Tibial nerve (tissue), 4 donors: ENCODE results near the gene PLEKHG4B. TPM values are rescaled to one million over a fixed set of nuclear protein-coding genes. Genes with fewer than 3 reads are reported as not detected.

Source experiments
- DNase-seq, 2 donors: peaks; one replicate each; pipeline ENCODE4 v3.0.0-alpha.2; 2019; ENCODE audit warnings: low spot score in 2 of 2
- H3K27ac ChIP-seq, 4 donors: fragments of 200-600 bp; sonication (generic) in 3 of 4; one replicate each; pipeline ENCODE4 v1.5.1; 2017 to 2019; ENCODE audit warnings: mild to moderate bottlenecking in 1 of 4
- H3K27me3 ChIP-seq, 2 donors: fragments of 200-600 bp; sonication (generic) in 1 of 2; one replicate each; pipeline versions ENCODE4 v1.5.1 to v1.6.0; 2017 to 2019
- H3K36me3 ChIP-seq, 3 donors: fragments of 200-600 bp; sonication (generic); one replicate each; pipeline ENCODE4 v1.5.1; 2018 to 2019
- H3K4me1 ChIP-seq, 4 donors: fragments of 200-600 bp; sonication (generic) in 3 of 4; one replicate each; pipeline ENCODE4 v1.5.1; 2017 to 2019
- H3K4me3 ChIP-seq, 4 donors: fragments of 200-600 bp; sonication (generic) in 3 of 4; one replicate each; pipeline ENCODE4 v1.5.1; 2017 to 2019; ENCODE audit warnings: mild to moderate bottlenecking in 1 of 4, moderate library complexity in 1 of 4
- H3K9me3 ChIP-seq, 4 donors: fragments of 200-600 bp; sonication (generic) in 3 of 4; one replicate each; pipeline ENCODE4 v1.5.1; 2017 to 2019
- CTCF ChIP-seq, 5 experiments: fragments of 200-600 bp in 3 of 5; fragments of 450-650 bp in 2 of 5; sonication (generic) in 3 of 5; IDR thresholded peaks; one replicate each; pipeline ENCODE4 v1.5.1; 2016 to 2019; ENCODE audit warnings: antibody characterized with exemption in 5 of 5, mild to moderate bottlenecking in 3 of 5, moderate library complexity in 2 of 5
- EP300 ChIP-seq, 2 donors: sonication (generic); formaldehyde crosslinking; IDR thresholded peaks; one replicate each; pipeline ENCODE4 v1.6.1; 2017; ENCODE audit warnings: antibody characterized with exemption in 2 of 2, mild to moderate bottlenecking in 1 of 2
- POLR2A ChIP-seq, 2 donors: fragments of 450-650 bp; IDR thresholded peaks; one replicate each; pipeline ENCODE4 v1.6.1; 2017; ENCODE audit warnings: antibody characterized with exemption in 2 of 2, mild to moderate bottlenecking in 2 of 2, moderate library complexity in 2 of 2
- WGBS, 2 donors: methylation state at CpG; one replicate each; pipeline ENCODE4 v1.1.5; 2018; 5-methylcytosine and 5-hydroxymethylcytosine counted together
- total RNA-seq, 4 donors: library from RNA; depleted of rRNA; stranded (reverse); fragments of >200 nt; gene quantifications; one replicate each; pipeline ENCODE4 v1.1.0, GENCODE V29; 2016

Gene PLEKHG4B
- total RNA-seq, 4 donors from 2014 or later, result under 0.01 to 0.42 (median 0.26) TPM

GRCh38 chr5:190366-191035 is 98.5 kb downstream of the PLEKHG4B start:
- H3K4me1 ChIP-seq, result peaks cover 0 to 11% (median 0%) of the 10 kb centered on the region in 4 donors
- 50 to 60% methylated on average over 11 to 15 of the region's 16 CpGs for WGBS, 2 donors
- no peaks in the 10 kb centered on the region for H3K9me3 ChIP-seq
- peaks cover 0 to 56% of the 10 kb centered on the region in 2 donors for H3K27me3 ChIP-seq
- DNase-seq, result no peak
- no peak overlapping the region for H3K27ac ChIP-seq
- TF ChIP-seq EP300 (IDR thresholded peaks at IDR 0.05) (no peak), POLR2A (IDR thresholded peaks at IDR 0.05) (no peak)
- no peaks in the 10 kb centered on the region for H3K36me3 ChIP-seq
- no peak overlapping the region for H3K4me3 ChIP-seq

GRCh38 chr5:191036-191948 is 99.3 kb downstream of the PLEKHG4B start, which contains the start of gene LRRC14B:
Gene LRRC14B, plus strand, starts transcription at chr5:191495. Its CDS starts 44 bp downstream, at chr5:191539.
- peaks cover 0 to 56% of the 10 kb centered on the region in 2 donors for H3K27me3 ChIP-seq
- DNase-seq, result no peak

GRCh38 chr5:191949-192690 is 100.2 kb downstream of the PLEKHG4B start:
- no peaks in the 10 kb centered on the region for H3K9me3 ChIP-seq
- H3K36me3 ChIP-seq, result no peaks in the 10 kb centered on the region
- WGBS, 2 donors, result 78 to 85% methylated on average over 25 to 39 of the region's 46 CpGs
- peaks cover 0 to 50% of the 10 kb centered on the region in 2 donors for H3K27me3 ChIP-seq
- no peak overlapping the region for H3K4me3 ChIP-seq
- TF ChIP-seq CTCF (IDR thresholded peaks at IDR 0.05), result no peak
- TF ChIP-seq EP300 (IDR thresholded peaks at IDR 0.05), result no peak
- no peak for TF ChIP-seq POLR2A (IDR thresholded peaks at IDR 0.05)
- H3K27ac ChIP-seq, result no peak overlapping the region
- DNase-seq, result no peak
- peaks cover 0 to 11% (median 0%) of the 10 kb centered on the region in 4 donors for H3K4me1 ChIP-seq

More at GRCh38 chr5:191036-191948, 99.3 kb downstream of the PLEKHG4B start, which contains the start of gene LRRC14B:
- no peak within 1 kb of the TSS for H3K4me3 ChIP-seq
- H3K36me3 ChIP-seq, result no peaks in the 10 kb centered on the region
- no peak within 1 kb of the TSS for H3K27ac ChIP-seq
- WGBS, 2 donors, result 16 to 30% methylated on average over 21 to 37 of the region's 56 CpGs
- H3K4me1 ChIP-seq, result peaks cover 0 to 11% (median 0%) of the 10 kb centered on the region in 4 donors
- no peaks in the 10 kb centered on the region for H3K9me3 ChIP-seq
- TF ChIP-seq EP300 (IDR thresholded peaks at IDR 0.05) (no peak), POLR2A (IDR thresholded peaks at IDR 0.05) (no peak), CTCF (IDR thresholded peaks at IDR 0.05) (no peak)

GRCh38 chr5:192691-192969 is 100.7 kb downstream of the PLEKHG4B start:
- no peak overlapping the region for H3K27ac ChIP-seq
- no peak for DNase-seq
- no peaks in the 10 kb centered on the region for H3K9me3 ChIP-seq
- TF ChIP-seq CTCF (IDR thresholded peaks at IDR 0.05) (no peak), EP300 (IDR thresholded peaks at IDR 0.05) (no peak), POLR2A (IDR thresholded peaks at IDR 0.05) (no peak)
- no peak overlapping the region for H3K4me3 ChIP-seq
- no peaks in the 10 kb centered on the region for H3K36me3 ChIP-seq
- 82 to 83% methylated on average over 8 to 9 of the region's 9 CpGs for WGBS, 2 donors
- peaks cover 0 to 49% of the 10 kb centered on the region in 2 donors for H3K27me3 ChIP-seq
- H3K4me1 ChIP-seq, result peaks cover 0 to 11% (median 0%) of the 10 kb centered on the region in 4 donors
